SK-N-SH (cell line): Measurements from ENCODE around the gene PLCG2. TPM values are rescaled to one million over a fixed set of nuclear protein-coding genes. Genes with fewer than 3 reads are reported as not detected.

Experiments used
- CTCF ChIA-PET: fragments of 300-600, 350-600 bp; formaldehyde crosslinking; extraction: SDS; loops from one replicate; lab custom pipeline; 2021; lab: Yijun Ruan, JAX
- POLR2A ChIA-PET: fragments of 350-600 bp; sonication (Branson Sonifier 250); formaldehyde crosslinking; extraction: SDS; loops from one replicate; lab custom pipeline; 2020; ENCODE audit warnings: antibody characterized with exemption, inconsistent platforms; lab: Yijun Ruan, JAX
- DNase-seq: peaks from one replicate; pipeline ENCODE4 v3.0.0; 2012
- H2AFZ ChIP-seq: fragments of 200-600 bp; sonication (generic); 2 replicates; pipeline ENCODE4 v1.8.1; 2016; ENCODE audit warnings: antibody characterized with exemption, mild to moderate bottlenecking, low read depth
- H3F3A ChIP-seq: fragments of 200-600 bp; sonication (generic); replicated peaks from 2 replicates; pipeline ENCODE3; 2016; ENCODE audit warnings: antibody characterized with exemption, mild to moderate bottlenecking; ENCODE audit not compliant: insufficient read depth
- H3K27ac ChIP-seq, 2 experiments: fragments of 200-500 bp in 1 of 2; fragments of 200-600 bp in 1 of 2; sonication (Bioruptor generic) in 1 of 2; sonication (generic), shearing (Covaris generic) in 1 of 2; 2 replicates each; pipeline versions ENCODE4 v1.5.1 to v1.6.1; 2014 to 2016; ENCODE audit warnings: low read depth in 2 of 2, inconsistent platforms in 1 of 2, low read length in 1 of 2, mild to moderate bottlenecking in 1 of 2, mixed read lengths in 1 of 2
- H3K27me3 ChIP-seq: fragments of 200-600 bp; sonication (generic), shearing (Covaris generic); 2 replicates; pipeline ENCODE4 v1.6.1; 2016; ENCODE audit warnings: mixed run types; ENCODE audit not compliant: insufficient read depth
- H3K36me3 ChIP-seq, 2 experiments: fragments of 200-500 bp in 1 of 2; fragments of 200-600 bp in 1 of 2; sonication (Bioruptor generic) in 1 of 2; sonication (generic) in 1 of 2; replicated peaks in 1 of 2; 2 replicates each; pipeline versions ENCODE3 to v1.5.1; 2014 to 2016; ENCODE audit warnings: low read length in 1 of 2, mild to moderate bottlenecking in 1 of 2; ENCODE audit not compliant: insufficient read depth in 2 of 2, control insufficient read depth in 1 of 2
- H3K4me1 ChIP-seq, 2 experiments: fragments of 200-500 bp in 1 of 2; fragments of 200-600 bp in 1 of 2; sonication (Bioruptor generic) in 1 of 2; sonication (generic), shearing (Covaris generic) in 1 of 2; 2 replicates each; pipeline versions ENCODE4 v1.5.1 to v1.6.1; 2014 to 2016; ENCODE audit warnings: low read depth in 1 of 2, low read length in 1 of 2, mixed run types in 1 of 2; ENCODE audit not compliant: insufficient read depth in 2 of 2, control insufficient read depth in 1 of 2
- H3K4me2 ChIP-seq: fragments of 200-600 bp; sonication (generic), shearing (Covaris generic); 2 replicates; pipeline ENCODE4 v1.6.1; 2017; ENCODE audit warnings: mixed run types
- H3K4me3 ChIP-seq, 2 experiments: fragments of 200-500 bp in 1 of 2; fragments of 200-600 bp in 1 of 2; sonication (Bioruptor generic) in 1 of 2; sonication (generic), shearing (Covaris generic) in 1 of 2; 2 replicates each; pipeline versions ENCODE4 v1.5.1 to v1.8.1; 2014 to 2016; ENCODE audit warnings: low read depth in 2 of 2, inconsistent platforms in 1 of 2, low read length in 1 of 2, mild to moderate bottlenecking in 1 of 2, mixed read lengths in 1 of 2, moderate library complexity in 1 of 2
- H3K79me2 ChIP-seq: fragments of 200-600 bp; sonication (generic); 2 replicates; pipeline ENCODE4 v1.8.1; 2017; ENCODE audit warnings: mild to moderate bottlenecking; ENCODE audit not compliant: insufficient read depth
- H3K9ac ChIP-seq: fragments of 200-600 bp; sonication (generic); 2 replicates; pipeline ENCODE4 v1.6.1; 2017; ENCODE audit warnings: mixed run types
- H3K9me2 ChIP-seq: fragments of 200-600 bp; sonication (generic); 2 replicates; pipeline ENCODE4 v1.6.1; 2017; ENCODE audit warnings: mixed run types
- H3K9me3 ChIP-seq: fragments of 200-600 bp; sonication (generic); 2 replicates; pipeline ENCODE4 v1.6.1; 2017; ENCODE audit warnings: mixed run types, mild to moderate bottlenecking, moderate library complexity
- H4K20me1 ChIP-seq: fragments of 200-600 bp; sonication (generic); 2 replicates; pipeline ENCODE4 v1.6.1; 2017; ENCODE audit warnings: mild to moderate bottlenecking, mixed run types; ENCODE audit not compliant: insufficient read depth
- CTCF ChIP-seq: fragments of 200-600 bp; sonication (generic); IDR thresholded peaks from 2 replicates; pipeline ENCODE4 v1.6.1; 2017; ENCODE audit warnings: antibody characterized with exemption, mild to moderate bottlenecking, moderate library complexity
- EP300 ChIP-seq, 2 experiments: IDR thresholded peaks; 2 replicates each; pipeline versions ENCODE4 v1.4.0 to v1.6.1; 2012; ENCODE audit warnings: borderline replicate concordance in 1 of 2, low read depth in 1 of 2, low read length in 1 of 2
- EZH2phosphoT487 ChIP-seq: fragments of 200-600 bp; sonication (generic); IDR thresholded peaks from 2 replicates; pipeline ENCODE4 v1.6.1; 2017; ENCODE audit warnings: low read depth, mixed run types, mild to moderate bottlenecking, antibody characterized with exemption, moderate library complexity, borderline replicate concordance
- FOXM1 ChIP-seq: IDR thresholded peaks from 2 replicates; pipeline ENCODE4 v1.4.0; 2012; ENCODE audit warnings: low read depth, mild to moderate bottlenecking
- IRF3 ChIP-seq: fragments of 150-350 bp; IDR thresholded peaks from 2 replicates; pipeline ENCODE4 v1.6.1; 2016; ENCODE audit warnings: mild to moderate bottlenecking, low read depth, low read length
- JUND ChIP-seq: IDR thresholded peaks from 2 replicates; pipeline ENCODE4 v1.4.0; 2012
- NRF1 ChIP-seq: IDR thresholded peaks from 2 replicates; pipeline ENCODE4 v1.6.1; 2012; ENCODE audit warnings: low read depth, mild to moderate bottlenecking, low read length
- POLR2AphosphoS5 ChIP-seq: IDR thresholded peaks from 2 replicates; pipeline ENCODE4 v1.6.1; 2012; ENCODE audit warnings: low read depth, low read length
- RAD21 ChIP-seq: IDR thresholded peaks from 2 replicates; pipeline ENCODE4 v1.6.1; 2012; ENCODE audit warnings: mild to moderate bottlenecking, low read length
- RCOR1 ChIP-seq: fragments of 150-350 bp; IDR thresholded peaks from 2 replicates; pipeline ENCODE4 v1.6.1; 2017; ENCODE audit warnings: antibody characterized with exemption, low read length
- RFX5 ChIP-seq: IDR thresholded peaks from 2 replicates; pipeline ENCODE4 v1.6.1; 2012; ENCODE audit warnings: mild to moderate bottlenecking, improper control_type of control experiment, low read length
- SIN3A ChIP-seq: IDR thresholded peaks from 2 replicates; pipeline ENCODE4 v1.6.1; 2012; ENCODE audit warnings: low read depth, mild to moderate bottlenecking, low read length, moderate library complexity, borderline replicate concordance
- TCF12 ChIP-seq: IDR thresholded peaks from 2 replicates; pipeline ENCODE4 v1.4.0; 2012
- TEAD4 ChIP-seq: IDR thresholded peaks from 2 replicates; pipeline ENCODE4 v1.4.0; 2012; ENCODE audit warnings: mild to moderate bottlenecking, borderline replicate concordance; ENCODE audit not compliant: insufficient read depth
- USF1 ChIP-seq: IDR thresholded peaks from 2 replicates; pipeline ENCODE4 v1.4.0; 2012; ENCODE audit warnings: low read depth, borderline replicate concordance
- YY1 ChIP-seq: IDR thresholded peaks from 2 replicates; pipeline ENCODE4 v1.4.0; 2012; ENCODE audit warnings: low read depth, mild to moderate bottlenecking
- ZBTB33 ChIP-seq: IDR thresholded peaks from 2 replicates; pipeline ENCODE4 v1.4.0; 2012; ENCODE audit warnings: low read depth, borderline replicate concordance
- WGBS: methylation state at CpG from one replicate; pipeline ENCODE4 v1.1.6; 2017; ENCODE audit warnings: low lambda C conversion rate; 5-methylcytosine and 5-hydroxymethylcytosine counted together
- polyA plus RNA-seq, 3 experiments: library from polyadenylated mRNA; depleted of rRNA; stranded (reverse); fragments of >200 nt; gene quantifications; 2 replicates each; pipeline ENCODE4 v1.2.3, GENCODE V29; 2012

Gene PLCG2
- polyA plus RNA-seq, 1 of the 3 experiments (the other 2 are of a cell fraction), result 0.23 TPM

GRCh38 chr16:81864646-81865382 is 85.7 kb downstream of the PLCG2 start:
- peak; percentile 24 for DNase-seq
- H3K9me3 ChIP-seq, result no peaks in the 10 kb centered on the region
- H3K27ac ChIP-seq, result no peak overlapping the region
- H3K9ac ChIP-seq, result no peak overlapping the region
- H3K9me2 ChIP-seq, result no peaks in the 10 kb centered on the region
- WGBS, result 8% methylated on average over 8 of the region's 14 CpGs
- H3K79me2 ChIP-seq, result no peaks in the 10 kb centered on the region
- H2AFZ ChIP-seq, result no peak overlapping the region
- no peaks in the 10 kb centered on the region for H3K36me3 ChIP-seq
- H3F3A ChIP-seq, result no peaks in the 10 kb centered on the region
- ChIA-PET POLR2A (no interaction called here), CTCF (interaction anchor here (1.8 to 2.3 kb wide), 2 partner anchors 9 to 10 kb away, joined by 4 to 8 read pairs; no protein-coding TSS in a partner anchor)
- peaks cover 14% of the 10 kb centered on the region; the same call in 1 of the 2 replicates for H3K27me3 ChIP-seq
- no peaks in the 10 kb centered on the region for H4K20me1 ChIP-seq
- H3K4me2 ChIP-seq, result no peak overlapping the region
- no peaks in the 10 kb centered on the region for H3K4me1 ChIP-seq
- H3K4me3 ChIP-seq, result no peak overlapping the region
- no peak for TF ChIP-seq POLR2AphosphoS5
- no peak for TF ChIP-seq CTCF
- TF ChIP-seq ZBTB33, result no peak
- TF ChIP-seq JUND, result no peak
- TF ChIP-seq RCOR1, result no peak
- no peak for TF ChIP-seq IRF3
- TF ChIP-seq FOXM1, result no peak
- TF ChIP-seq EP300 (IDR thresholded peaks at IDR 0.05; ENCODE audit: borderline replicate concordance in 1 of 2, low read depth in 1 of 2, low read length in 1 of 2), result no peak
- TF ChIP-seq YY1, result no peak
- TF ChIP-seq, all 33 proteins: peak for 0

GRCh38 chr16:81866820-81867440 is 87.8 kb downstream of the PLCG2 start:
- Histone ChIP-seq H3K27me3 (peaks cover 14% of the 10 kb centered on the region; the same call in 1 of the 2 replicates), H3K4me2 (no peak overlapping the region), H3K79me2 (no peaks in the 10 kb centered on the region), H3K27ac (no peak overlapping the region), H3F3A (no peaks in the 10 kb centered on the region), H3K9ac (no peak overlapping the region), H3K9me2 (no peaks in the 10 kb centered on the region), H3K9me3 (no peaks in the 10 kb centered on the region), H3K4me3 (no peak overlapping the region), H2AFZ (no peak overlapping the region), H3K4me1 (no peaks in the 10 kb centered on the region), H3K36me3 (no peaks in the 10 kb centered on the region), H4K20me1 (no peaks in the 10 kb centered on the region)
- no peak for DNase-seq
- ChIA-PET CTCF (no interaction called here), POLR2A (no interaction called here)
- WGBS, result 16% methylated on average over 6 of the region's 10 CpGs
- TF ChIP-seq POLR2AphosphoS5 (no peak), TEAD4 (no peak), YY1 (no peak), USF1 (no peak), RCOR1 (no peak), EP300 (IDR thresholded peaks at IDR 0.05; ENCODE audit: borderline replicate concordance in 1 of 2, low read depth in 1 of 2, low read length in 1 of 2) (no peak), SIN3A (no peak), RAD21 (no peak), NRF1 (no peak), RFX5 (no peak), EZH2phosphoT487 (no peak), CTCF (no peak), JUND (no peak), TCF12 (no peak), FOXM1 (no peak)
